OCI-LY1 (cell line): ENCODE measurements around the gene RNF125.

ENCODE experiments used
- EZH2 ChIP-seq: fragments of 200-600 bp; sonication (generic), shearing (Covaris generic); IDR thresholded peaks from 2 replicates; pipeline ENCODE4 v1.8.0; 2017; ENCODE audit warnings: borderline replicate concordance, mixed run types, mild to moderate bottlenecking, antibody characterized with exemption, low read length, moderate library complexity, mixed read lengths
- TF ChIP-seq, protein P1 (sequence below): fragments of 200-600 bp; sonication (generic), shearing (Covaris generic); IDR thresholded peaks from 2 replicates; pipeline ENCODE4 v1.5.1; 2017; ENCODE audit warnings: mild to moderate bottlenecking, antibody characterized with exemption, low read length, moderate library complexity, mixed read lengths

DNA sequence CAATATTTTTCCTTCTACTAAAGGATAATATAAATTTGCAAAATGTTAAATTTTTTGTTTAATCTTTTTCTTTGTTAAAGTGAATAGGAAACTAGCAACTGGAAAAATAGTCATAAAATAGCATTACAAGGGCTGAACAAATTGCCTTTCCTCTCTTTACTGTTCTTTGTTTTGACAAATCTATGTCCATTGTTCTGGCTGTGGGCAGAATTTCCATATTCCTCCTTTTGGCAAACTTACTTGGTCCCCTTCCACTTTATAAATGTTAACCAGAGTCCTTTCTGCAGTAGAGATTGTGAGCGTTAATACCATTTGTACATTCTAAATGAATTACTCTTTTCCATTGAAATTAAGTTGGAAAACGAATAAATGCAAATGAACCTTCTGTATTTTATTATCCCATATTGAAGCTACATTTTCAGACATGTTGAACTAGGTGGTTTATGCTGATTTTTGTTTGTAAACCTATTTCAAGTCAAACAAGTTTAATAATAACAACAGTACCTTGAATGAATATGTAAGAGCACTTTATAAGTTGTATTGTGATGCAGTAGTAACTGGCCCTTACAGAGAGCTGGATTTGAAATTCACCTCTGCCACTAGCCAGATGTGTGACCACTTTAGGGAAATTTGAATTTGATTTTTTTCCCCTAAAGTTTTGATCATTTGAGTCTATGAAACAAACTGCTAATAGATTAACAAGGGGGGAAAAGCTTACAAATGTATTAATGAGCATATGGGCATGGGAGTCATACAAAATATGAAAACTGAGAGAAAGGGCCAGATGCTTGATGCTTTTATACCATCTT, 3.3 kb downstream of the RNF125 start:
- TF ChIP-seq, protein P1, sequence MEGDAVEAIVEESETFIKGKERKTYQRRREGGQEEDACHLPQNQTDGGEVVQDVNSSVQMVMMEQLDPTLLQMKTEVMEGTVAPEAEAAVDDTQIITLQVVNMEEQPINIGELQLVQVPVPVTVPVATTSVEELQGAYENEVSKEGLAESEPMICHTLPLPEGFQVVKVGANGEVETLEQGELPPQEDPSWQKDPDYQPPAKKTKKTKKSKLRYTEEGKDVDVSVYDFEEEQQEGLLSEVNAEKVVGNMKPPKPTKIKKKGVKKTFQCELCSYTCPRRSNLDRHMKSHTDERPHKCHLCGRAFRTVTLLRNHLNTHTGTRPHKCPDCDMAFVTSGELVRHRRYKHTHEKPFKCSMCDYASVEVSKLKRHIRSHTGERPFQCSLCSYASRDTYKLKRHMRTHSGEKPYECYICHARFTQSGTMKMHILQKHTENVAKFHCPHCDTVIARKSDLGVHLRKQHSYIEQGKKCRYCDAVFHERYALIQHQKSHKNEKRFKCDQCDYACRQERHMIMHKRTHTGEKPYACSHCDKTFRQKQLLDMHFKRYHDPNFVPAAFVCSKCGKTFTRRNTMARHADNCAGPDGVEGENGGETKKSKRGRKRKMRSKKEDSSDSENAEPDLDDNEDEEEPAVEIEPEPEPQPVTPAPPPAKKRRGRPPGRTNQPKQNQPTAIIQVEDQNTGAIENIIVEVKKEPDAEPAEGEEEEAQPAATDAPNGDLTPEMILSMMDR = no peak
- TF ChIP-seq EZH2 = no peak
